Inflammatory macrophage treated with lipopolysaccharide for 1 hour (primary cell): ENCODE data around the gene MIB2.

Experiments
- DNase-seq, 2 donors: peaks; one replicate each; pipeline ENCODE4 v3.0.0-alpha.2; 2020 to 2022

Gene MIB2

DNA sequence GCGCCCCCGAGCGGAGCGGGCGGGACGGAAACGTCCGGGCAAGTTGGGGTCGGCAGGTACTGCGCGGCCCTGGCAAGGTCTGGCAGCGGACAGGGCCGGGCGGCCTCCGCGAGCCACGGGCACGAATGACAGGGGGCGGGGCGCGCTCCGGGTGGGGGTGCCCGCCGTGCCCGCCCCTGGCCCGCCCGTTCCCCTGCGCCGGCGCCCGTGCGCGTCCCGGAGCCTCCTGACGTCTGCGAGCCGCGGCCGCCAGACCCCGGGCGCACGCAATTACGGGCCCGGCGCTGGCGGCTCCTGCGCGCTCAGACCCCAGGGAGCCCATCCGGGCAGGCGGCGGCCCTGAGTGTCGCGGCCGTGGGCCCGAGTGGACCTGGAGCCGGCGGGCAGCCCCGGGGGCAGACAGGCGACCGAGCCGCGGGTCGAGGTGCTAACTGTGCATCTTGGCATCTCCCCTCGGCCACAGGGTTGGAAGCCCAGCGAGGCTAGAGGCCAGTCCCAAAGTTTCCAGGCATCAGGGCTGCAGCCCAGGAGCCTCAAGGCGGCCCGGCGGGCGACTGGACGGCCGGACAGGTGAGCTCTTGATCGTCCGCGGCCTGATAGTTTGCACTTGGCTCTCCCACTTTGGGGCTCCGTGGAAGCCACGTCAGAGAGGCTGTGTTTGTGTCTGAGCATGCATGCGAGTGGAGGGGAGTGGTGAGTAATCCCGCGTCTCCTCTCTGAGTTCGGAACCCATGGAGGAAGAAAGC, 918 bp downstream of the MIB2 start:
- DNase-seq = peak in 1 of 2 donors; percentile 23

DNA sequence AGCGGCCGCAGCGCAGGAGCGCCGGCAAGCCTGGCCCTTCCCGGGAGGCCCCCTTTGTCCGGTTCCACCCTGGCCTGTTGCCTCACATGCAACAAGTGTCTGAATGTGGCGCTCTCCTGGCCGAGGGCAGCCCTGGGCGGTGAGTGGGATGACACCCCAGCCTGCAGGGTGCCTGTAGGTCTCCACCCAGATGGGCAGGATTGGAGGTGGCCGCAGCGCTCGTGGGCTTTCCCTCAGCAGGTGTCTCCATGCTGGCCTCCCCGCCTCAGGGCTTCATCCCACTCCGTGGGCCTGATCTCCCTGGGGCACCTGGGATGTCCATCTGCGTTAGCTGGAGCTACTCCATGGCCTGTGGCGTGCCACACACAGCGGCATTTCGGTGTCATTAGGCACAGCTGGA, 1.5 kb downstream of the MIB2 start:
- DNase-seq = no peak

DNA sequence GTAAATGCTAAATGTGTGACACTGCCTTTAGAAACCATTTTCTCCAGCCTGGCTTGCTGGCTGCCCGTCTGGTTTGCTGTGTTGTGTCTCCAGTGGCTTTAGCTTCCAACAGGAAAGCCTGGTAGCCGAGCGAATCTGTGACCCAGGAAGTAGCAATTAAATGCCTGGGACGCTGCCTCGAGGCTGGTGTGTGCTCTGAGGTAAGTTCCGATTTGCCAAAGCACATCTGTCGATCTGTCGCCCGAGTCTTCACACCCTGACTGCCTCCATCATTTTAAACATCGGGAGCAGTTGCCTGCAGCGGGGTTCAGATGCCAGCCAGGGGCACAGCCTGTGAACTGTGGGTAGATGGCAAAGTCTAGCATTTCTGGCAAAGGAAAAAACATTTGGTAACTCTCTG, 2.2 kb downstream of the MIB2 start:
- no peak for DNase-seq

DNA sequence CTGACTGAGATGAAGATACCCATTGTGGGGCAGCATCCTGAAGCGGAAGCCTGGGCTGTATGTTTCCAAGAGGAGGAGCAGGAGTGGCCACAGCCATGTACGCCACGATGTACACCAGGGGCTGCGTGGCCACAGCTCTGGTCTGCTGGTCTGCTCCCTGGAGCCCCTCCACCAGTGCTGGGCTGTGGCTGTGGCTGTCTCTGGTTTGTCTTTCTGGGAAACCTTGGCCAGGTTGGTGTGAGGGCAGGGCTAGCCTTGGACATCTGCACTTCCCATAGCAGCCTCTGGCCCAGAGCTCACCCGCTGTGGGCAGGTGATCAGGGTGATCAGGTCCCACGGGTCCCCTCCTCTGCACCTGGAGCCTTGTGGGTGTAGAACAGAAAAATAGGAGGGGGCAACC, 2.6 kb downstream of the MIB2 start:
- DNase-seq = no peak

DNA sequence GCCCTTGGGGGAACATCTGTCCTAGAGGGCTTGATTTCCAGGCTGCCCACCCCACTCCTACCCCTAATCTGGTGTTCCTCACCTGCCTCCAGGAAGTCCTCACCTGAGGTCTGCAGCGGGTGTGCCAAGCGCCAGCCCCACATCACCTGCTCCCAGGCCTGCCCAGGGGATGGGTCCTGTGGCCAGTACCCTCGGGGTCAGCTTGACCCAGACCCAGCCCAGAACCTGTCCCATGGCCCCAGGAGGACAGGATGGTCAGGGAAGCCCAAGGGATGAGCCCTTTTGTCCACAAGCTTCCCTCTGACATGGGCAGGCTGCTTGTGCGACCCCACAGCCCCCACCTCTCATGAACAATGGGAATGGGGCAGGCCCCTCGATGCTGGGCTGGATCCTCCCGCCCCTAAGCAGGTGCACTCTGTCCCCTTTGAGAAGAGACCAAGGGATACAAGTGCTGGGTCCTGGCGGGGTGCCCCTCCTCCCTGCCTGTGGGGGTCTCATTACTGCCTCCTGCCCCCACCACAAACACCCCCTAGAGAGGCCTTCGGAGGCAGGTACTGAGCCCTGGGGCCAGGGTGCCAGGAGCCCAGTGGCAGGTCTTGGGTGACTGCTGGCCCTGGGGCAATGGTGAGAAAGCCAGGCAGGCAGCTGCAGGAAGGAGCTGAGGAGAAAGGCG, 3.2 kb downstream of the MIB2 start:
- DNase-seq = no peak

DNA sequence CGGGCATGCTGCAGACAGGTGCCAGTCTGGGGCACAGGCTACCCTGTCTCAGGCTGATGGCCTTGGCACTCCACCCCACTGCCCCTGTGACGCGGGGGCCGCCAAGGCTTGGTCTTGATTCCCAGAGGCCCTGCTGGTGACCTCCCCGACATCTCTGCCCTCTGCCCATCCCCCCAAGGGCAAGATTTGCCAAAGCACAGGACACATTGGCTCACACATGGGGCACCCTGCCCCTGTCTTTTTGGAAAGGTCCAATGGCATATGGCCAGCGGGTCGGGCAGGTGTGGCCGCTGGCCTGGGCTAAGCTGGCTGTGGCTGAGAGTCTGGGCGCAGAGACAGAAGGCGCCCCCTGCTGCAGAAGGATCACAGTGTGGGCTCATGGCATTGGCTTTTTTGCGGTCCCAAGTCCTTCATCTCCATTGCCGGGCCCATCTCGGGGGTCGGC, 4.6 kb downstream of the MIB2 start:
- peak in 1 of 2 donors; percentile 36 for DNase-seq

DNA sequence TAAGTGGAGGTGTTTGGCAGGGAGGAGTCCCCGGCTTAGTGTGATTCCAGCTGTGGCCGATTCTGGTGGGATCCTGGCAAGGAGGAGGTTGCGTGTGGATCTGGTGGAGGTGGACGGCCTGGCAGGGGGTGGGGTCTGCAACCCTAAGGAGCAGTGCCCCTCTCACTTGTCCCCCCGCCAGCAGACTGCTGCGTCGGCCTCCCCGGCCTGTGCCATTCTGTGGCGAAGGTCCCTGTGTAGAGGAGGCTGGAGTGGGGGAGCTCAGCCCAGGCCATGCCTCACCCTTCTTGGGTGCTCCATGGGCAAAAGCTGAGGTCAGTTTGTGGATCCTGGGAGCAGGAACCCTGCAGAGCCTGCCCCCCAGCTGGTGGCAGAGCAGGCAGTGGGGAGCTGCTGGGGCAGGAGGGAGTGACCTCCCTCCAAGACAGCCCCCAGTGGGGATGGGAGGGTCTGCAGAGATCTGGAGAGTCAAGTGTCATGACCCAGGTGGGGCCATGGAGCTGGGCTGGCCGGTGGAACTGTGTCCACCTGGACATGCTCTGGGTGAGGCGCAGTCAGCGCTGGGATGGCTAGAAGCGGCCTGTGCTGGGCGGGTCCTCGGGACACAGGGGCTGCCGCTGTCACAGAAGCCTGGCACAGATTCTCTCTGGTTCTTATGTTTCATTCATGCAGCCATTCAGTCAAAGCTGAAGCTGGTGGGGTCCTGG, 5.3 kb downstream of the MIB2 start:
- no peak for DNase-seq

DNA sequence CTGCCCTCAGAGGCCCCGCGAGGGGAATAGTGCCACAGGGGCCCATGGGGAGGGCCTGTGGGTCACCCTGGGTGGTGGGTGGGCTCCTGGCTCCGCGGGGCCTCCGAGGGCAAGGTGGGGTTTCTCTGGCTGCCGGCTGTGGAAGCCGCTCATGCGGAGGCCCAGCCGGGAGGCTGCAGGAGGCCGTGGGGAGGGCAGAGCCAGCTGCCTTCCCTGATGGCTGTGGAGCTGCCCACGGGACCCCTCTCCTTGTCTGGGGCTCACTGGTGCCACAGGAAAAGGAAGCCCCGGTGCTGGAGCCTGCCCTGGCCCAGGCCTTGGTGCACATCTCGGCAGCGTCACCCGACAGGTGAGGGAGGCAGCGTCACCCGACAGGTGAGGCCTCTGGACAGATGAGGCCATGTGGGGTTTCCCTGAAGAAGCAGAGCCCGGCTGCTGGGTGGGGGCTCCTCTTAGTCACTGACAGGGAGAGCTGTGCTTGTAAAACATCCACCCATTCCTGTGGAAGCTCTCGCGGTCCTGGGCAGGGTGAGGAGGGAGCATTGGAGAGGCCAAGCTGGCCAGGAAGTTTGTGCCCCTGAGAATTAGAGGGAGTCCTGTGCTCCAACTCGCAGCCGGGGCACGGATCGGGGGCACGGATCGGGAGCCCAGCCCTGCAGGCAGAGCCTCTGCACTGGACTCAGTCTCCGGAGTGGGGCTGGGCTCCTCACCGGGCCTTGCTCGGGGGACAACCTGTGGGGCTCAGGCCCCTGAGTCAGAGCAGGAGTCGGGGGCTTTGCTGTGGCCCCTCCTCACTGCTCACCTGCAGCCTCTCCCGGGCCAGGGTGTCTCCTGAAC, 6.1 kb downstream of the MIB2 start:
- DNase-seq = no peak

DNA sequence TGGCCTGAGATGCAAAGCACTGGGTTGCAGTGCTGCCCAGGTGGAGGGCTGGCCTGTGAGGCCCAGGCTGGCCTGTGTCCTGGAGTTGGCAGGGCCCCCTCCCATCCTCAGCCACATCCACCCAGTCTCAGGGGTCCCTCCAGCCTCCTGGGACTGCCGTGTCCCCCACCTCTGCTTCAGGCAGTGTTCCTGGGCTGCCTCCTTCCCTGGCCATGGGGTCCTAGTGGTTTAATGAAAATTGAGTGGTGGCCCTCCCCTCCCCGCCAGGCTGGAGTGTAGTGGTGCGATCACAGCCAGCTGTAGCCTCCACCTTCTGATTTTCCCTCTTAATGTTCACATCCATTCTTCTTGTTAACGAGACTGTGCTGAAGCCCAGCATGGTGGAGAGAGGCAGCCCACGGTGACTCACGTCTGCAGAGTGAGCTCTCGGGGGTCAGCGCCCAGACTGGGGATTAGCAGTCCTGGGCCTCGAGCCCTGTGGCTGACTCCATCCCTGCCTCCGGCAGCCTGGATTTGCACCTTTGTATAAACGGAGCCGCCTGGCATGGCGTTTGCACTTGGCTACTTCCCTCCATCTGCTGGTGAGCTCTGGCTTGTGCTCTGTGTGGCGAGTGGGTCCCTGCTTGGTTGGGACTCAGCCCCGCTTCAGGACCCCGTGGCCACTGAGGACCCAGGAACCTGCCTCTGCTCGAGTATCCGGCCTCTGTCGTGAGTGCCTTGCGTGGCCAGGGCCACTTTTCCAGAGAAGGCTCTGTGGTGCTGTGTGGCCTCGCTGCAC, 6.9 kb downstream of the MIB2 start:
- no peak for DNase-seq

DNA sequence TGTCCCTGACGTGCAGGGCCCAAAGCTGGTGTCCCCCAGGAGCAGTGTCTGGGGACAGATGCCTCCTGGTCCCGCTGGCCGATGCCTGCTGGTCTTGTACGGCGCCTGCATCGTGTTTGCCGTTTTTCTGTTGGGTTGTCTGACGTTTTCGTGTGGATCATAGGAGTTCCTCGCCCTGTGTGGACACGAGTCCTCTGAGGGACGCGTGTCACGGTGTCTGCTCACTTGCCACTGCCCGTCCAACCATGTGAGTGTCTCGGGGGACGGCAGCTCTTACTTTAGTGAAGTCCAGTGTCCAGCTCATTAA, 7.4 kb downstream of the MIB2 start:
- DNase-seq = no peak

DNA sequence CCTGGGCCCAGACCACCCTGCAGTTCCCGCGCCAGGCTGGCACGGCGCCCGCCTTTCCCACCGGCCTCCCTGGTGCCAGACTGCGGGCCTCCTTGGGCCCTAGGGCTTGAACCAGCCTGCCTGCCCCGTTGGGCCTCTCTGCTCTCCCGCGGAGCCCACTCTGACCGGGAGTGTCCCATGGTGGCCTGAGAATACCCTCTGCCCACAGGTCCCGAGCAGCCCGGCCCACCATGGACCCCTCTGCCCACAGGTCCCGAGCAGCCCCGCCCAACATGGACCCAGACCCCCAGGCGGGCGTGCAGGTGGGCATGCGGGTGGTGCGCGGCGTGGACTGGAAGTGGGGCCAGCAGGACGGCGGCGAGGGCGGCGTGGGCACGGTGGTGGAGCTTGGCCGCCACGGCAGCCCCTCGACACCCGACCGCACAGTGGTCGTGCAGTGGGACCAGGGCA, 7.9 kb downstream of the MIB2 start:
- DNase-seq = no peak

DNA sequence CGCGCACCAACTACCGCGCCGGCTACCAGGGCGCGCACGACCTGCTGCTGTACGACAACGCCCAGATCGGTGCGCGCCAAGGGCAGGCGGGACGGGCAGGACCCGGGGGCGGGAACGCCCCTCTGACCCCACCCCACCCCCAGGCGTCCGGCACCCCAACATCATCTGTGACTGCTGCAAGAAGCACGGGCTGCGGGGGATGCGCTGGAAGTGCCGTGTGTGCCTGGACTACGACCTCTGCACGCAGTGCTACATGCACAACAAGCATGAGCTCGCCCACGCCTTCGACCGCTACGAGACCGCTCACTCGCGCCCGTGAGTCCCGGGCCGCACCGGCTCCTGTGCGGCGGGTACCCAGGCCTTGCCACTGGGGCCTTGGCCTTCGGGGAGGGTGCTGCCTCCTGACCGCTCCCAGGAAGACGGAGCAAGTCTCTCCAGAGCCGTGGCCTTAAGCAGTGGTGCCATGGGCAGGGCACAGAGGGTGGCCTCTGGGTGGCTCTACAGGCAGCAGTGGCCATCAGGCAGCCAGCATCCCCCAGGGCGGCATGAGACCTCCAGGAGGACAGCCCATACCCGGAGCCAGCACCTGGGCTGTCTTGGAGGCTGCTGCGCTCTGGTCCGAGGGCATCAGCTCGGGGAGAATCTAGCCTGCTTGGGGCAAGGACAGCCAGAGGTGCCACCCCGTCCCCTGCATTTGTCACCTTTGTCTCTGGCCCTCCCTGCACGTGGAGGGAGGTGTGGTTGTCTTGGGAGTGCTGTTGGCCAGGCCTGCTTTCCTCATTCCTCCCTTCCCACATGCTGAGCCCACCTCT, 8.5 kb downstream of the MIB2 start:
- DNase-seq = no peak

DNA sequence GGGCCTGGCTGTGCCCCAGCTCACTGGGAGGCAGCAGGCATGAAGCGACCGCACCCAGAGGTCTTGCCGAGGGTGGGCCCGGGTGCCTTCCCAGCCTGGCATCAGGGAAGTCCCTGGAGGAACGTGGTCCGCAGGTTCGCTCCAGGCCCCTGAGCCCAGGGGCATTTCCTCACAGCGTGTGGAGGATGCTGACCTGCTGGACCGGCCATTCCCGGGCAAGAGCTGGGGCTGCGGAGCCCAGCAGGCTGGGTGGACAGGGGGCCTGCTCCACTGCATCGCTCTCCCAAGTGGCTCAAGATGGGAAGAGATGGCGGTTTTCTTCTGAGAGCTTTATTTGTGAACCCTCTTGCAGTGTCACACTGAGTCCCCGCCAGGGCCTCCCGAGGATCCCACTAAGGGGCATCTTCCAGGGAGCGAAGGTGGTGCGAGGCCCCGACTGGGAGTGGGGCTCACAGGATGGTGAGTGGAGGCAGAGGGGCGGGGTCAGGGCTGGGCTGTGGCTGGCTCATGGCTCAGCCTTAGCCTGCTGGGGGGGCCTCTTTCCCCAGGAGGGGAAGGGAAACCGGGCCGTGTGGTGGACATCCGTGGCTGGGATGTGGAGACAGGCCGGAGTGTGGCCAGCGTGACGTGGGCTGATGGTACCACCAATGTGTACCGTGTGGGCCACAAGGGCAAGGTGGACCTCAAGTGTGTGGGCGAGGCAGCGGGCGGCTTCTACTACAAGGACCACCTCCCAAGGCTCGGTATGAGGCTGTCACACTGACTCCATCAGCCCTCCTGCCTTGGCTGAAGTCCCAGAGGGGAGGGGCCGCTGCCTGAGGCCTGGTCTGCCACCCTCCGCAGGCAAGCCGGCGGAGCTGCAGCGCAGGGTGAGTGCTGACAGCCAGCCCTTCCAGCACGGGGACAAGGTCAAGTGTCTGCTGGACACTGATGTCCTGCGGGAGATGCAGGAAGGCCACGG, 9.4 kb downstream of the MIB2 start:
- DNase-seq = no peak

DNA sequence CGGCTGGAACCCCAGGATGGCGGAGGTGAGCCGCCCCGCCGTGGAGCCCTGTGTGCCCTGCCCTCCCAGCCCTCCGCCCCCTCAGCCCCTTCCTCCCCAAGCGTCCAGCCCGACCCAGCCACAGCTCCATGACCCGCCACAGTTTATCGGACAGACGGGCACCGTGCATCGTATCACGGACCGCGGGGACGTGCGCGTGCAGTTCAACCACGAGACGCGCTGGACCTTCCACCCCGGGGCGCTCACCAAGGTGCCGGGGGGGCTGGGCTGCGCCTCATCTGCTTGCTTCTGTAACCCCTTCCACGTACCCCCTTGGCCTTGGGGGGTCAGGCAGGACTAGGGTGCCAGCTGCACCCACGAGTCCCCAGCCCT, 10.1 kb downstream of the MIB2 start:
- DNase-seq = no peak

DNA sequence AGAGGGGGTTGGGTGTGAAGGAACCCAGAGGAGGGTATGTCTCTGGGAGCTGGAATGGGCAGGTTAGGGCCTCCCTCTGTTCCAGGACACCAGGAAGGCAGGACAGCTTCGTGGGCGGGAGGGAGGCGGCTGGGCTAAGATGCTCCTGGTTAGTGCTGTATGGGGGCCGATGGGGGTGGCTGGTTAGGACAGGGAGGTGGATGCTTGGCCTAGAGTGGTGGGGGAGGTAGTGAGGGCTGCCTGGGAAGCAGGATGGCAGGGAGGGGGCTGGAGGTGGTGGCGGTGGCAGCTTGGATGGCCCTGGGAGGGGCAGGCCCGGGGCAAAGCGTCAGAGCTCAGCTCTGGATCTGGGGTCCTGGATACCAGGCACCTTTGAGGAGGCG, 10.5 kb downstream of the MIB2 start:
- DNase-seq = no peak

DNA sequence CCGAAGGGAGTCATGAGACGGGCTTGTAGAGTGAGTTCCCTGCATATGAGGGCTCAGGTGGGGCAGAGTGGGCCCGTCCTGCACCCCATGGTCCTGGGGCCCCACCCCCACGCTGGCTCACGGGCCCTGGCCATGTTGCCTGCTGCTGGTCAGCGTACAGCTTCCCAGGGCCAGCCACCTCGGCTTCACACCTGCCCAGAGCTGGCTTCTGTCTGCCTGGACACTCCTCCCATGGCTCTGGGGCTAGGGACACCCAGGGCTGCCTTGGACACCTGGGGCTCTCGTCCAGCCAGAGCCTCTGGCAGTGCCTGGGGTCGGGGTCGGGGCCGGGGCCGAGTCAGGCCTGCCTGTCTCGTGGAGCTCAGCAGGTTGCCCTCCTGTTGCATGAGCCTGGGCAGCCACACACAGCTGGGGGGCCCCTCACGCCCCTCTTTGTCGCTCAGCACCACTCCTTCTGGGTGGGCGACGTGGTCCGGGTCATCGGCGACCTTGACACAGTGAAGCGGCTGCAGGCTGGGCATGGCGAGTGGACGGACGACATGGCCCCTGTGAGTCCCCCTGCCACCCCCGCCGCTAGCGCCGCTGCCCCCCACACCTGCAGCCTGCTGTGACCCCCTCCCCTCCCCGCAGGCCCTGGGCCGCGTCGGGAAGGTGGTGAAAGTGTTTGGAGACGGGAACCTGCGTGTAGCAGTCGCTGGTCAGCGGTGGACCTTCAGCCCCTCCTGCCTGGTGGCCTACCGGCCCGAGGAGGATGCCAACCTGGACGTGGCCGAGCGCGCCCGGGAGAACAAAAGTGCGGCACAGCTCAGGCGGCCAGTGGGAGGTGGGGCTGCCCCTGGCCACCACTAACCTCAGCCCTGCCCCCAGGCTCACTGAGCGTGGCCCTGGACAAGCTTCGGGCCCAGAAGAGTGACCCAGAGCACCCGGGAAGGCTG, 11.2 kb downstream of the MIB2 start:
- no peak for DNase-seq

DNA sequence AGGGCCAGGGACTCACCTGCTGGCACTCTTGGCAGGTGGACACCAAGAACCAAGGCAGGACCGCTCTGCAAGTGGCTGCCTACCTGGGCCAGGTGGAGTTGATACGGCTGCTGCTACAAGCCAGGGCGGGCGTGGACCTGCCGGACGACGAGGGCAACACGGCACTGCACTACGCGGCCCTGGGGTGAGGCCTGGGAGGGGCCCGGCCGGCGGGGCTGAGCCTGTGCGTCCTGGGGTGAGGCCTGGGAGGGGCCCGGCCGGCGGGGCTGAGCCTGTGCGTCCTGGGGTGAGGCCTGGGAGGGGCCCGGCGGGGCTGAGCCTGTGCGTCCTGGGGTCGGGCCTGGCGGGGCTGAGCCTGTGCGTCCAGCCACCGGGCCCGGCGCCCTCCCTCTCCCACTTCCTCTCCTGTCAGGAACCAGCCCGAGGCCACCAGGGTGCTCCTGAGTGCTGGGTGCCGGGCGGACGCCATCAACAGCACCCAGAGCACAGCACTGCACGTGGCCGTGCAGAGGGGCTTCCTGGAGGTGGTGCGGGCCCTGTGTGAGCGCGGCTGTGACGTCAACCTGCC, 12.0 kb downstream of the MIB2 start:
- no peak for DNase-seq

DNA sequence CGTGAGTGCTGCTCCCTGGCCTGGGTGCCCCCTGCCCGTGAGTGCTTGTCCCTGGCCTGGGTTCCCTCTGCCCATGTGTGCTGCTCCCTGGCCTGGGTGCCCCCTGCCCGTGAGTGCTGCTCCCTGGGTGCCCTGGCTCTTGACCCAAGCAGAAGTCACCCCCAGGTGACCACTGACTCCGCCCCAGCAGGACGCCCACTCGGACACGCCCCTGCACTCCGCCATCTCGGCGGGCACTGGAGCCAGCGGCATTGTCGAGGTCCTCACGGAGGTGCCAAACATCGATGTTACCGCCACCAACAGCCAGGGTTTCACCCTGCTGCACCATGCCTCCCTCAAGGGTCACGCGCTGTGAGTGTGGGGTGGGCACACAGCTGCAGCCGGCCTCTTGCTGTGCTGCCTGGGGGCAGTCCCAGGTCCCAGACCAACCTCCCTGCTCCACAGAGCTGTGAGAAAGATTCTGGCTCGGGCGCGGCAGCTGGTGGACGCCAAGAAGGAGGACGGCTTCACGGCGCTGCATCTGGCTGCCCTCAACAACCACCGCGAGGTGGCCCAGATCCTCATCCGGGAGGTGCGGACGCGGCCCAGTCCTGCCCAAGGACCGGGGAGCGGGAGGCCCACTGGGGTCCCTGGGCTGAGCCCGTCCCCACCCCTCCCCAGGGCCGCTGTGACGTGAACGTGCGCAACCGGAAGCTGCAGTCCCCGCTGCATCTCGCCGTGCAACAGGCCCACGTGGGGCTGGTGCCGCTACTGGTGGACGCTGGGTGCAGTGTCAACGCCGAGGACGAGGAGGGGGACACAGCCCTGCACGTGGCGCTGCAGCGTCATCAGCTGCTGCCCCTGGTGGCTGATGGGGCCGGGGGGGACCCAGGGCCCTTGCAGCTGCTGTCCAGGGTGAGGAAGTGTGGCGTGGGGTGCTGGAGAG, 12.8 kb downstream of the MIB2 start:
- DNase-seq = no peak
